GM19438 (cell line): ENCODE measurements around the gene IFI27L2.
"Not testable (repeated sequence)": the region's sequence is repeated elsewhere in the genome, so short reads cannot be mapped to it uniquely, and the experiment has no call there.

Source experiments
- ATAC-seq: cut with Tn5 transposase; IDR thresholded peaks from one replicate; pipeline ENCODE4 v1.9.1; 2021; ENCODE audit warnings: low read depth; ENCODE audit not compliant: unreplicated experiment

IFI27L2 gene, protein sequence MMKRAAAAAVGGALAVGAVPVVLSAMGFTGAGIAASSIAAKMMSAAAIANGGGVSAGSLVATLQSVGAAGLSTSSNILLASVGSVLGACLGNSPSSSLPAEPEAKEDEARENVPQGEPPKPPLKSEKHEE

DNA sequence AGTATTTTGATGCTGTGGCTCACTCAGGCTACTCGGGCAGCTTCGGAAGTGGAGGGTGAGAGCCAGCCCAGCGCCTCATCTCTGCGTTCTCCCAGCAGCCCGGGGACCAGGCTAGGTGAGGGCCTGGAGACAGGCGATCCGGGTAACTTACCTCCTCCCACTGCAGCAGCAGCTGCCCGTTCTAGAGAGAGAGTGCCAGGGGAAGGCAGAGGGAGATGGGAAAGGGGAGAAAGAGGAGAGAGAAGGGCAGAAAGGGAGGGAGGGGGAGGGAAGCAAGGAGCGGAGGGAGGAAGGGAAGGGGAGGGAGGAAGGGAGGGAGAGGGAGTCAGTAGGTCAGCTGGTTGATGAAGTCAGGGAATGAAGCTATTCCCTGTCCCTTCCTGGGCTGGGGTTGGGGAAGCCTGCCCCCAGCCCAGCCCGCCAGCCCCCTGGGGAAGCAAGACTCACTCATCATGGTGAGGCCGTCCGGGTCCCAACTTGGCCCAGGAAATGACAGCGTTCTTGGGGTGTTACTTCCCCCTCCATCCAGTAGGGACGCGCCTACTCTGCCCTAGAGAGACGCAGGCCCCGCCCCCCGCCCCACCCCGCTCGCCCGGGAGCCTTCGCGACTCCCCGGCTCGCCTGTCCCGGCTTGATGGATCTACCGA, at the start of gene IFI27L2:
Gene IFI27L2, minus strand, starts transcription at position 494 of the 647 bp plus-strand sequence. Its CDS starts 40 bp downstream, at position 454.
- ATAC-seq, result peak; percentile 93

DNA sequence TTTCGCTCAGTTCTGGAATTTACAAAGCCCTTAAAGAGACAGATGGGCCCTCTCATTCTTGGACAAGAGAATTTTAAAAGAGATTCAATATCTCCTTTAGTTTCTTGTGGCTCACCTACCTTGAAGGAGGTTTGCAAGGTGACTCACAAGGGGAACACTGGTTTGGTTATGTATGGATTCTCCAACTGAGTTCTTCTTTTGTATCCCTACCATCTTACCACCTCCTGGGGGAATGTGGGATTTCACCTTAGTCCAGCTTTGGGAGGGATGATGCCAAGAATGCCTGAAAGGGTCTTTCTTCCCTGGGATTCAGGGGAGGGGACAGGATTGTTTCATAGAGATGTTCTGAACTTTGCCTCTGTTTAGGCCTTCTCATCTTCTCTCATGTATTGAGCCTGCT, 48.4 kb upstream of the IFI27L2 start:
- no peak for ATAC-seq

GRCh38 chr14:94176808-94177207, 47.4 kb upstream of the IFI27L2 start:
- no peak for ATAC-seq

GRCh38 chr14:94175747-94176146, 46.3 kb upstream of the IFI27L2 start:
- no peak for ATAC-seq

GRCh38 chr14:94175011-94175745, 45.8 kb upstream of the IFI27L2 start:
- no peak for ATAC-seq

GRCh38 chr14:94174604-94175010, 45.2 kb upstream of the IFI27L2 start:
- peak; percentile 3 for ATAC-seq

DNA sequence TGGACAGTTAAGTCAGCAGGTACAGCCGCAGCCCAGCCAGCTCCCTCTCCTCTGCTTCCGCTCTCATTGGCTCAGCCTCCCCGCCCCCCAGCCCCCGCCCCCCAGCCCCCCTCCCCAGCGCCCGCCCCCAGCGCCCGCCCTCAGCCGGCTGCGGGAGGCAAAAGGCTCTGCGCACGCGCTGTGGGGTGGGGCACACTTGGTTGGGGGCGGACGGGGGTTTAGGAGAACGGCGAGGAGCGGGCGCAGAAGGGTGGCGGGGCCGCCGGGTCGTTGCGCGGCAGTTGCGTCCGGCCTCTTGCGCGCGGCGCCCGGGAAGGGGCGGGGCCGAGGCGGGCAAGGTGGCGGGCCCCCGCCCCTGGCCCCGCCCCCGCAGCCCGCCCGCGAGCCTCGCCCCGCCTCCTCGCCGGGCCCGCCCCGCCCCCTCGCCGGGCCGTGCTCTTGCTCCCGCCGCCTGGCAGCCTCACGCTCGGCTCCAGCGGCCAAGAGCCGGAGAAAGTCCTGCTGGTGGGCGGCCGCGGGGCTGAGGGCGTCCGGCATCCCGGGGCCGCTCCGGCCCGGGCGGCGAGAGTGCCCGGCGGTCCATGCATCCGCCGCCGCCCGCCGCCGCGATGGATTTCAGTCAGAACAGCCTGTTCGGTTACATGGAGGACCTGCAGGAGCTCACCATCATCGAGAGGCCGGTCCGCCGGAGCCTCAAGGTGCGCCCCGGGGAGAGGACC, 44.6 kb upstream of the IFI27L2 start, which contains the start of gene PPP4R4:
Gene PPP4R4, plus strand, starts transcription at position 438 of the 719 bp plus-strand sequence. Its CDS starts 144 bp downstream, at position 582.
- peak; percentile 79 for ATAC-seq

DNA sequence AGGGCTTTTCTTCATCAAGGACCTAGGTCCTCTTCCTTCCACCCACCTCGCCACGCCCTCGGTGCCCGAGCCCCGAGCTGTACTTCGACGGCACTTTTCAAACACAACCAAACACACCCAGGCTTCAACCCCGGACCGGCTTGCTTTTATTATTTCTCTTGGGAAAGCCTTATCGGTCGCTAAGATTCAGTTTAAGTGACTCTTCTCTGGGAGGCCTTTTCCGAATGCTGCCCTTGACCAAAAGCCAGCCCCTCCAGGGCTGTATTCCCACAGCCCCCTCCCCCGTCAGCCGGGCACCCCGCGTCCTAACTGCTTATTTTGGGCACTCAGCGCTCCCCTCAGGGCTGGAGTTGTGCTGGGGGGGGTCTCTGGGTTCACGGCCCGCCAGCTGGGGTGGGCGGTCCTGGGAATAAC, 44.1 kb upstream of the IFI27L2 start:
- peak; percentile 8 for ATAC-seq

DNA sequence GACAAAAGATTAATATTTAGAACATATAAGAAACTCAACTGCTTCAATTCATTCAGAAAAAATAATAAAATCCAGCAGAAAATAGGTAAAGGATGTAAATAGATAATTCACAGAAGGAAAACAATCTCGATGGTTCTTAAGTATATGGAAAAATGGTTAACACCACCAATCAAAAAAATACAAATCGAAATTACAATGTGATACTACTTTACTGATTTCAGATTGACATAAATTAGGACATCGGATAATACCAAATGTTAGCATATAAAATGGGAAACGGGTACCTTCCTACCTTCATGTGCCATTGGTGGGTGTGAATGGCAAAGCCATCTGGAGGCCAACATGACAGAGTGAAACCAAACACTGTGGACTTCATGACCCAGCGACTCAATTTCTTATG, 43.1 kb upstream of the IFI27L2 start:
- ATAC-seq, result no peak

DNA sequence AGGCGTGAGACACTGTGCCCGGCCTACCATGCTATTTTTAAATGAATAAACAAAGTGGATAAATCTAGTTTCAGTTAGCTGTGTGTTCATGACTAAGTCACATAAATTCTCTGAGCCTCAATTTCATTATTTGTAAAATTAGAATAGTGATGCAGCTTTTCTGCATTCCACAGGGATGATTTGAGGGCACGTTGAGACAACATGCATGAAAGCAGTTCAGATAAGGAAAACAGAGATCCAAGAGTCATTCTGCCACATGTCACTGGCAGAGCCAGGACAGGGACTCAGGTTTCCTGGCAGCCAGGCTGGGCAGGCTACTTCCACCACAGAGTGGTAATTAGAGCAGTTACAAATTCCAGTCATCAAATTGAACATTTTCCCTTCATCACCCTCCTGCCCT, 41.8 kb upstream of the IFI27L2 start:
- ATAC-seq, result no peak

- no peak for ATAC-seq
These were observed 40.7 kb upstream of the IFI27L2 start for GRCh38 chr14:94170136-94170535.

- ATAC-seq, result no peak
These were observed 36.3 kb upstream of the IFI27L2 start for GRCh38 chr14:94165744-94166143.

GRCh38 chr14:94164685-94165431, 35.5 kb upstream of the IFI27L2 start:
- ATAC-seq, result no peak

DNA sequence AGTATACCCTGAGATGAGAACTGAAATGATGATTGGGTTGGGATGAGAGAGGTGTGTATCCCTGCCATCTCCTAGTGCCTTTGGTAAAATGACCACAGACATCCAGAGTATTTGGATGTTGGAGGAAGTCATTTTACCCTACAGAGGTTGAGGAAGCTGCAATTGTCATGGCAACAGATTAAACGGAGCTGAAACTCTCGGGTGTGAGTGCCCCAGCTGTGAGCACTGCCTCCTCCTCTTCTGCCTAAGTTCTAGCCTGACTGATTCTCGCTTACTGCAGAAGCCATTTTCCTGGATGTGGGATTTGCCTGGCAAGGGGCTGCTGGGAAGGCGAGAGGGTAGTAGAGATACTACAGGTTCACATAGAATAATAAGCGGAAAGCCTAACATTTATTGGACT, 34.4 kb upstream of the IFI27L2 start:
- ATAC-seq, result no peak

DNA sequence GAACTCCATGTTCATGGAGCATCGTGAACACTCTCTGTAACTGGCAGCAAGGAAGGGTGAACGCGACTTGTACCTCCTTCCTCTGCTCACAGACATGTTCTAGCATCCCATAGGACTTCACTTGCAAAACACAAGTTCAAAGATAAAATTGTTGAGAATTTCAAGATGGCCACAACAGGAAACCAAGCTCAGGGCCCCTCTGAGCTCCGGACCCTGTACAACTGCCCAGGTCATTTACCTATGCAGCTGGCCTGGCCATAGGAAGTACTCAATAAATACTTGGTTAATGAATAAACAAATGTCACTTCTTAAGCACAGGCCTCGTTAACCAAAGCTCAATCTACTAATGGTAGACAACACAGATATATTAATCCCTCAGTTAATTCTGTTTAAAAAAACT, 33.1 kb upstream of the IFI27L2 start:
- ATAC-seq, result no peak

- no peak for ATAC-seq
These were observed 32.6 kb upstream of the IFI27L2 start for GRCh38 chr14:94161981-94162380.

- ATAC-seq, result no peak
These were observed 31.7 kb upstream of the IFI27L2 start for GRCh38 chr14:94161058-94161457.

GRCh38 chr14:94158239-94158883, 29.0 kb upstream of the IFI27L2 start:
- no peak for ATAC-seq

- no peak for ATAC-seq
These were observed 27.8 kb upstream of the IFI27L2 start for GRCh38 chr14:94157197-94157596.

DNA sequence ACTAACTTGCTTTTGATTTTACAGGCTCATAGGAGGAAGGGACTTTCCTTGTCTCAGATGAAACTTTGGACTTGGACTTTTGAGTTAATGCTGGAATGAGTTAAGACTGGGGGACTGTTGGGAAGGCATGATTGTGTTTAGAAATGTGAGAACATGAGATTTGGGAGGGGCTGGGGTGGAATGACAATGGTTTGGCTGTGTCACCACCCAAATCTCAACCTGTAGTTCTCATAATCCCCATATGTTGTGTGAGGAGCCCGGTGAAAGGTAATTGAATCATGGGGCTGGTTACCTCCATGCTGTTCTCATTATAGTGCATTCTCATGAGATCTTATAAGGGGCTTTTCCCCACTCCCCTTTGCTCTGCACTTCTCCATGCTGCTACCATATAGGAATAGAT, 26.7 kb upstream of the IFI27L2 start:
- ATAC-seq, result not testable (repeated sequence)
